ENCODE measurements around the gene CHGA.

The CHGA gene

GRCh38 chr14:92922883-92923743 is at the start of gene CHGA:
TSS of gene CHGA (plus strand) at chr14:92923150. CDS start at chr14:92923360, 210 bp downstream.
- peak; percentile 85 for DNase-seq

GRCh38 chr14:92874962-92875661 is 47.8 kb upstream of the CHGA start:
- DNase-seq, result no peak

GRCh38 chr14:92877757-92878431 is 45.1 kb upstream of the CHGA start:
- DNase-seq, result peak; percentile 13

GRCh38 chr14:92880351-92880750 is 42.6 kb upstream of the CHGA start:
- DNase-seq, result no peak

GRCh38 chr14:92880851-92881250 is 42.1 kb upstream of the CHGA start:
- DNase-seq, result peak; percentile 77

- no peak for DNase-seq
Observed at GRCh38 chr14:92883066-92883465, 39.9 kb upstream of the CHGA start.

- no peak for DNase-seq
Observed at GRCh38 chr14:92884410-92884809, 38.5 kb upstream of the CHGA start.

GRCh38 chr14:92885279-92886061 is 37.5 kb upstream of the CHGA start:
- DNase-seq, result no peak

GRCh38 chr14:92886337-92886736 is 36.6 kb upstream of the CHGA start:
- peak; percentile 73 for DNase-seq

- DNase-seq, result no peak
Observed at GRCh38 chr14:92887157-92887556, 35.8 kb upstream of the CHGA start.

GRCh38 chr14:92888896-92889295 is 34.1 kb upstream of the CHGA start:
- no peak for DNase-seq

- DNase-seq, result peak; percentile 92
Observed at GRCh38 chr14:92890830-92891588, 31.9 kb upstream of the CHGA start.

- DNase-seq, result no peak
Observed at GRCh38 chr14:92892589-92892988, 30.4 kb upstream of the CHGA start.

- DNase-seq, result no peak
Observed at GRCh38 chr14:92895352-92895878, 27.5 kb upstream of the CHGA start.

- no peak for DNase-seq
Observed at GRCh38 chr14:92897922-92898565, 24.9 kb upstream of the CHGA start.

- DNase-seq, result no peak
Observed at GRCh38 chr14:92898566-92899131, 24.3 kb upstream of the CHGA start.

- no peak for DNase-seq
Observed at GRCh38 chr14:92900660-92901059, 22.3 kb upstream of the CHGA start.

GRCh38 chr14:92902191-92902590 is 20.8 kb upstream of the CHGA start:
- no peak for DNase-seq

GRCh38 chr14:92902726-92903125 is 20.2 kb upstream of the CHGA start:
- DNase-seq, result no peak

GRCh38 chr14:92903359-92903758 is 19.6 kb upstream of the CHGA start:
- no peak for DNase-seq

GRCh38 chr14:92905667-92906066 is 17.3 kb upstream of the CHGA start:
- no peak for DNase-seq

All from NCI-H1092 treated with DMSO at 0.1 percent for 48 hours (cell line).